ENCODE measurements around the gene COPZ1.

COPZ1 gene

DNA sequence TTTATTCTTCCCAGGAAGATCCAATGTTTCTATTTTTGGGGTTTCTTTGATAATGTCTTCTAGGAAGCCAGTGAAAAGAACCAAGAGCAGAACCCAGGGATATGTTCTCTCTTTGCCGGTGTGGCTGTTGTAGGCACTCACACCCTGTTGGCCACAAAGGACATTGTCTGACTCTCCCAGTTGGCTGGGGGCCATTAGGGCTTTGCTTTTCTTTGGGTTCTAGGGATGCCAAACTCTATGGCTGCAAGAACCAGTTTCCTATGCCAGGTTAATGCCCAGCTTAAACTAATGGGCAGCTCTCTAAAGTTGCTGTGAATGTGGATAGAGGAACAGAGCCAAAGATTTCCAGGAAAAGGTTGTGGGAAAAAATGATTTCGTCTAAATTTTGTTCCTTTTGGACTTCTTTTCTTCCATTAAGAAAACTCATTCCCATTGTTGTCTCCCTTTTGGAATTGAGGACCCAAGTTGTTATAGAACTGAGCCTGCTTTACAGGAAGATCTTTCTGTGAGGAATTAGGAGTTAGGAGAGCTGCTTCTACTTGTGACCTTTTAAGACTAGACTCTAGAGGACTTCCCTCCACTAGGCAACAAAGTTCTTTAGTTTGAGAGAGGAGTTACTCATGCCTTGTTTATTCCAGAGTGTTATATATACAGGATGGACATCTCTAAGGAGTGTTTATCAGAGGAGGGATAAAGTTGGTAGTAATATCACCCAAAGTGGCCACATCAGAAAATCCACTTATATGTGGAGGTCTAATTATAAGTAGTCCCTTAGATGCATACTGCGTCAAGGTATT is 13.1 kb downstream of the COPZ1 start:
- H3K4me3 ChIP-seq (ENCODE audit: low read length) = no peak overlapping the region
- TF ChIP-seq, protein P1, sequence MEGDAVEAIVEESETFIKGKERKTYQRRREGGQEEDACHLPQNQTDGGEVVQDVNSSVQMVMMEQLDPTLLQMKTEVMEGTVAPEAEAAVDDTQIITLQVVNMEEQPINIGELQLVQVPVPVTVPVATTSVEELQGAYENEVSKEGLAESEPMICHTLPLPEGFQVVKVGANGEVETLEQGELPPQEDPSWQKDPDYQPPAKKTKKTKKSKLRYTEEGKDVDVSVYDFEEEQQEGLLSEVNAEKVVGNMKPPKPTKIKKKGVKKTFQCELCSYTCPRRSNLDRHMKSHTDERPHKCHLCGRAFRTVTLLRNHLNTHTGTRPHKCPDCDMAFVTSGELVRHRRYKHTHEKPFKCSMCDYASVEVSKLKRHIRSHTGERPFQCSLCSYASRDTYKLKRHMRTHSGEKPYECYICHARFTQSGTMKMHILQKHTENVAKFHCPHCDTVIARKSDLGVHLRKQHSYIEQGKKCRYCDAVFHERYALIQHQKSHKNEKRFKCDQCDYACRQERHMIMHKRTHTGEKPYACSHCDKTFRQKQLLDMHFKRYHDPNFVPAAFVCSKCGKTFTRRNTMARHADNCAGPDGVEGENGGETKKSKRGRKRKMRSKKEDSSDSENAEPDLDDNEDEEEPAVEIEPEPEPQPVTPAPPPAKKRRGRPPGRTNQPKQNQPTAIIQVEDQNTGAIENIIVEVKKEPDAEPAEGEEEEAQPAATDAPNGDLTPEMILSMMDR (IDR thresholded peaks at IDR 0.05; ENCODE audit: insufficient read depth, low read depth, low read length, missing control alignments) = no peak
- no peak for DNase-seq (ENCODE audit: low read depth)

DNA sequence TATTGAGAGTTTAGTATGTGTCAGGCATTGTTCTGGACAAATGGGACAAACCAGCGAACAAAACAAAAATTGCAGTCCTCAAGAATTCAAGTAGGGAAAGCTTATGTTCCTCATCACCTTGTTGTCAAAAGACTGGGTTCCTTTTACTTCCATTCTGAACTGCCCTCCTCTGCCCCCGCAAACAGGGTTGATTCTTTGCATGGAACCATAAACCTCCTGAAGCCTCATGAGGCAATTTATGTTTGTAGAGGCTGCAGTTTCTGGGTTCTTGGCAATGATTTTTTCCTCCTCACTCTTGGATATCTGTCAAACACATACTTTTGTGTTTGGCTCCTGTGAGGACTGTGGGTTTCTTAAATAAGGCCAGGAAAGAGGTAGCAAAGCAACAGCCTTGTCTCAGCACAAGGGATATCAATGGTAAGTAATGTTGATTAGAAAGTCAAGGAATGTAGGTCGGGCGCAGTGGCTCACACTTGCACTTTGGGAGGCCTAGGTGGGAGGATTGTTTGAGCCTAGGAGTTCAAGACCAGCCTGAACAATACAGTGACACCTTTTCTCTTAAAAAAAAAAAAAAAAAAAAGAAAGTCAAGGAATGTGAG is 13.9 kb downstream of the COPZ1 start:
- TF ChIP-seq, protein P1 (IDR thresholded peaks at IDR 0.05; ENCODE audit: insufficient read depth, low read depth, low read length, missing control alignments) = no peak
- no peak overlapping the region for H3K4me3 ChIP-seq (ENCODE audit: low read length)
- no peak for DNase-seq (ENCODE audit: low read depth)

DNA sequence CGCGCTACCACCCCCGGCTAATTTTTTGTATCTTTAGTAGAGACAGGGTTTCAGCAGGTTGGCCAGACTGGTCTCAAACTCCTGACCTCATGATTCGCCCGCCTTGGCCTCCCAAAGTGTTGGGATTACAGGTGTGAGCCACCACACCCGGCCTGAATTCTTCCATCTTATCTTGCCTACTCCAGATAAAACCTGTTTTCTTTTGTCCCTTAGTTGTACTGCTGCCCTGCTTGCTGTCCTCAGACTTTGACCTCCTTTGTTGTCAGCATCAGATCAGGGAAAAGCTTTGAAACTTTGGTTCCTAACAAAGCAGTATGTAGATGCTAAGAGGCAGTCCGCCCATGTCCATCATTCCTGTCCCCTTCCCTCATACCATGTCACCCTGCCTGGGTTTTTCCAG is 15.9 kb downstream of the COPZ1 start:
- no peak overlapping the region for H3K4me3 ChIP-seq (ENCODE audit: low read length)
- TF ChIP-seq, protein P1 (IDR thresholded peaks at IDR 0.05; ENCODE audit: insufficient read depth, low read depth, low read length, missing control alignments) = no peak
- no peak for DNase-seq (ENCODE audit: low read depth)

DNA sequence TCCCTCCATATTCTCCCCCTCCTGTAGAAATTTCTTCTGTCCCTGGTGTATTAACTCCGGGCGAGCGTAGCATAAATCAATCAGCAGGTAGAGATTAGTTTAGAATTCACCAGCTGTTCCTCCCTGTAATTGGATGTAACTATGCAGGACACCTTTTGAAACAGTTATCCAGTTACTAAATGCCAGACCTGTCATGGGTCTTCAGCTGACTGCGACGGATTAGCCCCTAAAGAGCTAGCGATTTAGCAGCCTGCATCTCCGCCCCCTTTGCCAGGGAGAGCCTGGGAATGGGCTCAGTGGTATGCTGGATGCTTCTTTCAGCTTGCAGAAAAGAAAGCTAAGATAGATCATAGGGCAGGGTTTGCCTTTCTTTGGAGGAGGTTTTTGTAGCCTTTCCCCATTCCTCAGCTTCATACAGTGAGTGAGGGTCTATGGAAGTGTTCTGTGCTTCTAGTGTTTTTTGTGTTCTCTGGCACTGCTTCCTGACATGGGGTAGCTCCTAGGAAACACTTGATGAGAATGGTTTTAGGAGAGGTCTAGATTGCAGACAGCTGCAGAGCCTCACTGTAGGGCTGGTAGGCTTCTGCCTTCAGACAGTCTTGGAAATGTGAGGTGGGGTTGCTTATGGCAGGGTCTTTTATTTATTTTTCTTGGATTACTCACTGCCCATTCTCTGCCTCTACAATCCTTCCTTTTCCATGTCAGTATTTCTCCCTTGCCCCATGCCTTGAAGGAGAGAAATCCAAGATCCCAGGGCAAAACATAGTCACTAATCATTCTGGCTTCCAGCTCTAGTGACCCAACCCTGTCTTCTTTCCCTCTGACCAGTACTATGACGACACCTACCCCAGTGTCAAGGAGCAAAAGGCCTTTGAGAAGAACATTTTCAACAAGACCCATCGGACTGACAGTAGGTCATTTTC is 16.7 kb downstream of the COPZ1 start:
- no peak overlapping the region for H3K4me3 ChIP-seq (ENCODE audit: low read length)
- TF ChIP-seq, protein P1 (IDR thresholded peaks at IDR 0.05; ENCODE audit: insufficient read depth, low read depth, low read length, missing control alignments) = no peak
- no peak for DNase-seq (ENCODE audit: low read depth)

DNA sequence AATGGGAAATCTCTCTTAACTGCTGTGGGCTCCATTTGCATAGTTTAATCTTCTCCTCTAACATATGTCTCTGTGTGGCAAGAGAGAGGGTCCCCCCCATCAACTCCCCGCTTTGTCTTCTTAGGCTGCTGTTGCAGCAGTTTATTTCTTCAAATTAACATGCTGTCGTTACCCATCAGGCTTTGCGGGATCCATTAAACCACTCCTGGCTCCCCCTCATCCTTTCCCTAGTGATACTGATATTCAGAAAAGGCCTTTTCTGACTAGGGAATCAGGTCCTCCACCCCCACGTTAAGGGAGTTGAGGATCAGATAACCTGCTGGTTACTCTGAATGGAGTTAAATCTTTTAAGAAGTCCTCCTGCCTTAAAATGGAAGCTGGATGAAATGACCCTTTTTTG is 24.1 kb downstream of the COPZ1 start:
- DNase-seq (ENCODE audit: low read depth) = no peak
- TF ChIP-seq, protein P1 (IDR thresholded peaks at IDR 0.05; ENCODE audit: insufficient read depth, low read depth, low read length, missing control alignments) = no peak

DNA sequence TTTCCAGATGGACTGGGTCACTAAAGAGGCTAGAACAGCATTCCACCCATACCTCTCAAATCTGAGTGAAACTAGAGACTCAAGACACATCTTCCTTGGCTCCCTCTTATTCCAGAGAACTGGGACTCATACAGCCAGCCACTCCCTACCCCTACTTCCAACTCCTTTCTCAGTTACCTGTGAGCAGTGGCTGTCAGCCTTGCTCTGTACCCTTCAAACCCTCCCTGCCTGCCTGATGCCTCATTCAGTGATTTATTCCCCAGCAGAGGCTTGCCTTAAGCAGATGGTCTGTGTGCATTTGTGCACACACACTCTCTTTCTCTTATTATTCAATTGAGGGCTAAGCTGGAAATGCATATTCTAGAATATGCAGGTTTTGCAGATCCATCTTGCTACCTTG is 24.7 kb downstream of the COPZ1 start:
- TF ChIP-seq, protein P1 (IDR thresholded peaks at IDR 0.05; ENCODE audit: insufficient read depth, low read depth, low read length, missing control alignments) = no peak
- DNase-seq (ENCODE audit: low read depth) = no peak
- no peak overlapping the region for H3K4me3 ChIP-seq (ENCODE audit: low read length)

More for the DNA sequence above, 24.1 kb downstream of the COPZ1 start:
- H3K4me3 ChIP-seq (ENCODE audit: low read length) = no peak overlapping the region
